ENCODE data around the gene TIMM21.

DNA sequence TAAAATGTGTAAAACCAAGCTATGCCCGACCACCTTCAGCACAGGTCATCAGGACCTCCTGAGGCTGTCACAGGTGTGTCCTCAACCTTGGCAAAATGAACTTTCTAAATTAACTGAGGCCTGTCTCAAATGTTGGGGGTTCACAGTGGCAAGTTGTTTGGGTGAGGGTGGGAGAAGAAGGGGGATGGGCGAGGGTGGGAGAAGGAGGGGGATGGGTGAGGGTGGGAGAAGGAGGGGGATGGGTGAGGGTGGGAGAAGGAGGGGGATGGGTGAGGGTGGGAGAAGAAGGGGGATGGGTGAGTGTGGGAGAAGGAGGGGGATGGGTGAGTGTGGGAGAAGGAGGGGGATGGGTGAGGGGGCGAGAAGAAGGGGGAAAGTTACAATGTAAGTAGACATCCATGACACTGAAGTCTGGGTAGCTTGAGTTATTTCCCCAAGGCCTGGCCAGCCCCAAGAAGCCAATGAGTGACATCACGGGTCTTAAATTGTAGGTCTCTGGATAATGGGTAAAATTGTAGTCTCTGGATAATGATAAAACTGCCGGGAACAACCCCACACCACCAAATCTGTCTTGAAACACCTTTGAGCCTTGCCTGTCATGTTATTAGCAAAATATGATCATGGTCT lies 56.3 kb downstream of the TIMM21 start:
- TF ChIP-seq TAF1 (conservative IDR thresholded peaks at IDR 0.05) (no peak), EGR1 (IDR thresholded peaks at IDR 0.05; ENCODE audit: low read depth in 2 of 2) (no peak)
- TF ChIP-seq, protein P1, sequence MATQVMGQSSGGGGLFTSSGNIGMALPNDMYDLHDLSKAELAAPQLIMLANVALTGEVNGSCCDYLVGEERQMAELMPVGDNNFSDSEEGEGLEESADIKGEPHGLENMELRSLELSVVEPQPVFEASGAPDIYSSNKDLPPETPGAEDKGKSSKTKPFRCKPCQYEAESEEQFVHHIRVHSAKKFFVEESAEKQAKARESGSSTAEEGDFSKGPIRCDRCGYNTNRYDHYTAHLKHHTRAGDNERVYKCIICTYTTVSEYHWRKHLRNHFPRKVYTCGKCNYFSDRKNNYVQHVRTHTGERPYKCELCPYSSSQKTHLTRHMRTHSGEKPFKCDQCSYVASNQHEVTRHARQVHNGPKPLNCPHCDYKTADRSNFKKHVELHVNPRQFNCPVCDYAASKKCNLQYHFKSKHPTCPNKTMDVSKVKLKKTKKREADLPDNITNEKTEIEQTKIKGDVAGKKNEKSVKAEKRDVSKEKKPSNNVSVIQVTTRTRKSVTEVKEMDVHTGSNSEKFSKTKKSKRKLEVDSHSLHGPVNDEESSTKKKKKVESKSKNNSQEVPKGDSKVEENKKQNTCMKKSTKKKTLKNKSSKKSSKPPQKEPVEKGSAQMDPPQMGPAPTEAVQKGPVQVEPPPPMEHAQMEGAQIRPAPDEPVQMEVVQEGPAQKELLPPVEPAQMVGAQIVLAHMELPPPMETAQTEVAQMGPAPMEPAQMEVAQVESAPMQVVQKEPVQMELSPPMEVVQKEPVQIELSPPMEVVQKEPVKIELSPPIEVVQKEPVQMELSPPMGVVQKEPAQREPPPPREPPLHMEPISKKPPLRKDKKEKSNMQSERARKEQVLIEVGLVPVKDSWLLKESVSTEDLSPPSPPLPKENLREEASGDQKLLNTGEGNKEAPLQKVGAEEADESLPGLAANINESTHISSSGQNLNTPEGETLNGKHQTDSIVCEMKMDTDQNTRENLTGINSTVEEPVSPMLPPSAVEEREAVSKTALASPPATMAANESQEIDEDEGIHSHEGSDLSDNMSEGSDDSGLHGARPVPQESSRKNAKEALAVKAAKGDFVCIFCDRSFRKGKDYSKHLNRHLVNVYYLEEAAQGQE (IDR thresholded peaks at IDR 0.05): no peak
- TF ChIP-seq, protein P2, sequence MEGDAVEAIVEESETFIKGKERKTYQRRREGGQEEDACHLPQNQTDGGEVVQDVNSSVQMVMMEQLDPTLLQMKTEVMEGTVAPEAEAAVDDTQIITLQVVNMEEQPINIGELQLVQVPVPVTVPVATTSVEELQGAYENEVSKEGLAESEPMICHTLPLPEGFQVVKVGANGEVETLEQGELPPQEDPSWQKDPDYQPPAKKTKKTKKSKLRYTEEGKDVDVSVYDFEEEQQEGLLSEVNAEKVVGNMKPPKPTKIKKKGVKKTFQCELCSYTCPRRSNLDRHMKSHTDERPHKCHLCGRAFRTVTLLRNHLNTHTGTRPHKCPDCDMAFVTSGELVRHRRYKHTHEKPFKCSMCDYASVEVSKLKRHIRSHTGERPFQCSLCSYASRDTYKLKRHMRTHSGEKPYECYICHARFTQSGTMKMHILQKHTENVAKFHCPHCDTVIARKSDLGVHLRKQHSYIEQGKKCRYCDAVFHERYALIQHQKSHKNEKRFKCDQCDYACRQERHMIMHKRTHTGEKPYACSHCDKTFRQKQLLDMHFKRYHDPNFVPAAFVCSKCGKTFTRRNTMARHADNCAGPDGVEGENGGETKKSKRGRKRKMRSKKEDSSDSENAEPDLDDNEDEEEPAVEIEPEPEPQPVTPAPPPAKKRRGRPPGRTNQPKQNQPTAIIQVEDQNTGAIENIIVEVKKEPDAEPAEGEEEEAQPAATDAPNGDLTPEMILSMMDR (IDR thresholded peaks at IDR 0.05; ENCODE audit: low read depth, low read length, missing input control): no peak
- TF ChIP-seq, protein P3, sequence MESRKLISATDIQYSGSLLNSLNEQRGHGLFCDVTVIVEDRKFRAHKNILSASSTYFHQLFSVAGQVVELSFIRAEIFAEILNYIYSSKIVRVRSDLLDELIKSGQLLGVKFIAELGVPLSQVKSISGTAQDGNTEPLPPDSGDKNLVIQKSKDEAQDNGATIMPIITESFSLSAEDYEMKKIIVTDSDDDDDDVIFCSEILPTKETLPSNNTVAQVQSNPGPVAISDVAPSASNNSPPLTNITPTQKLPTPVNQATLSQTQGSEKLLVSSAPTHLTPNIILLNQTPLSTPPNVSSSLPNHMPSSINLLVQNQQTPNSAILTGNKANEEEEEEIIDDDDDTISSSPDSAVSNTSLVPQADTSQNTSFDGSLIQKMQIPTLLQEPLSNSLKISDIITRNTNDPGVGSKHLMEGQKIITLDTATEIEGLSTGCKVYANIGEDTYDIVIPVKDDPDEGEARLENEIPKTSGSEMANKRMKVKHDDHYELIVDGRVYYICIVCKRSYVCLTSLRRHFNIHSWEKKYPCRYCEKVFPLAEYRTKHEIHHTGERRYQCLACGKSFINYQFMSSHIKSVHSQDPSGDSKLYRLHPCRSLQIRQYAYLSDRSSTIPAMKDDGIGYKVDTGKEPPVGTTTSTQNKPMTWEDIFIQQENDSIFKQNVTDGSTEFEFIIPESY (IDR thresholded peaks at IDR 0.05): no peak
- TF ChIP-seq, protein P4, sequence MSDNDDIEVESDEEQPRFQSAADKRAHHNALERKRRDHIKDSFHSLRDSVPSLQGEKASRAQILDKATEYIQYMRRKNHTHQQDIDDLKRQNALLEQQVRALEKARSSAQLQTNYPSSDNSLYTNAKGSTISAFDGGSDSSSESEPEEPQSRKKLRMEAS (IDR thresholded peaks at IDR 0.05): no peak
